Lung (tissue), 12 donors: ENCODE results near the gene AHCYL1. TPM values are rescaled to one million over a fixed set of nuclear protein-coding genes. Genes with fewer than 3 reads are reported as not detected.
A peak's percentile ranks its signal among the peaks of the same experiment; 100 is the strongest.

Source experiments
- ATAC-seq: fragments of 200-7000 bp; cut with Tn5 transposase; one replicate; pipeline ENCODE4 v1.9.1; 2020; ENCODE audit warnings: moderate number of reproducible peaks; ENCODE audit not compliant: insufficient read depth, low FRiP score
- DNase-seq, 3 donors: peaks; one replicate each; pipeline ENCODE4 v3.0.0-alpha.2; 2013 to 2017
- H3K27ac ChIP-seq, 2 donors: one replicate each; pipeline ENCODE4 v1.5.1; 2013; ENCODE audit warnings: mild to moderate bottlenecking in 2 of 2, moderate library complexity in 2 of 2, control low read depth in 1 of 2, inconsistent platforms in 1 of 2, low read depth in 1 of 2, low read length in 1 of 2
- H3K27me3 ChIP-seq, 3 donors: one replicate each; pipeline ENCODE4 v1.5.1; 2013; ENCODE audit warnings: low read length in 2 of 3; ENCODE audit not compliant: control insufficient read depth in 3 of 3, insufficient read depth in 3 of 3
- H3K36me3 ChIP-seq, 4 donors: one replicate each; pipeline ENCODE4 v1.5.1; 2013; ENCODE audit warnings: low read length in 4 of 4, mild to moderate bottlenecking in 1 of 4, moderate library complexity in 1 of 4; ENCODE audit not compliant: control insufficient read depth in 4 of 4, insufficient read depth in 4 of 4
- H3K4me1 ChIP-seq, 5 donors: one replicate each; pipeline ENCODE4 v1.5.1; 2013; ENCODE audit warnings: low read length in 5 of 5, mild to moderate bottlenecking in 2 of 5, moderate library complexity in 1 of 5; ENCODE audit not compliant: control insufficient read depth in 5 of 5, insufficient read depth in 5 of 5
- H3K4me3 ChIP-seq: one replicate; pipeline ENCODE4 v1.5.1; 2013; ENCODE audit warnings: mild to moderate bottlenecking, control low read depth, moderate library complexity
- H3K9ac ChIP-seq, 2 donors: one replicate each; pipeline ENCODE4 v1.5.1; 2013; ENCODE audit warnings: low read length in 2 of 2, control low read depth in 1 of 2; ENCODE audit not compliant: insufficient read depth in 1 of 2
- H3K9me3 ChIP-seq, 4 donors: one replicate each; pipeline ENCODE4 v1.5.1; 2013; ENCODE audit warnings: low read length in 3 of 4, mild to moderate bottlenecking in 1 of 4, moderate library complexity in 1 of 4; ENCODE audit not compliant: control insufficient read depth in 4 of 4, insufficient read depth in 3 of 4
- CTCF ChIP-seq: IDR thresholded peaks from 2 replicates; pipeline ENCODE4 v1.5.1; 2012; ENCODE audit warnings: mild to moderate bottlenecking; ENCODE audit errors: control extremely low read depth, extremely low read depth
- WGBS, 2 donors: extraction: QIAGEN DNeasy Blood & Tissue Kit; methylation state at CpG; one replicate each; pipeline ENCODE4 v1.1.7; 2013; 5-methylcytosine and 5-hydroxymethylcytosine counted together
- polyA plus RNA-seq, 2 donors: library from polyadenylated mRNA; stranded (reverse); fragments of 200-250 nt; gene quantifications; one replicate each; pipeline ENCODE4 v1.2.1, GENCODE V29; 2013
- total RNA-seq, 2 donors: library from RNA; depleted of rRNA in 1 of 2; stranded (reverse); fragments of >200 nt in 1 of 2; gene quantifications; one replicate each; pipeline ENCODE4 v1.2.1, GENCODE V29; 2014 to 2021
- donor health status: control.
- donor health status: control.
- donor health status: Bipolar disorder and iron deficiency.
- donor health status: healthy.
- donor health status: DM: yes; HTN: yes; CAD: no.

Gene AHCYL1
- total and polyA plus RNA-seq, 4 donors: 44.4 to 77.7 (median 56.3) TPM

GRCh38 chr1:109978761-109979488 is 5.6 kb upstream of the AHCYL1 start:
- H3K4me1 ChIP-seq: peaks cover 0 to 24% (median 0%) of the 10 kb centered on the region in 5 donors
- WGBS, 2 donors: 54 to 72% methylated on average over 9 of the region's 9 CpGs
- ATAC-seq (no peak), DNase-seq (no peak)
- no peak overlapping the region for H3K4me3 ChIP-seq
- H3K27me3 ChIP-seq: no peaks in the 10 kb centered on the region
- H3K36me3 ChIP-seq: no peaks in the 10 kb centered on the region
- H3K27ac ChIP-seq: peak overlapping the region in 1 of 2 donors; percentile 28
- TF ChIP-seq CTCF: no peak
- no peak overlapping the region for H3K9ac ChIP-seq
- no peaks in the 10 kb centered on the region for H3K9me3 ChIP-seq

DNA sequence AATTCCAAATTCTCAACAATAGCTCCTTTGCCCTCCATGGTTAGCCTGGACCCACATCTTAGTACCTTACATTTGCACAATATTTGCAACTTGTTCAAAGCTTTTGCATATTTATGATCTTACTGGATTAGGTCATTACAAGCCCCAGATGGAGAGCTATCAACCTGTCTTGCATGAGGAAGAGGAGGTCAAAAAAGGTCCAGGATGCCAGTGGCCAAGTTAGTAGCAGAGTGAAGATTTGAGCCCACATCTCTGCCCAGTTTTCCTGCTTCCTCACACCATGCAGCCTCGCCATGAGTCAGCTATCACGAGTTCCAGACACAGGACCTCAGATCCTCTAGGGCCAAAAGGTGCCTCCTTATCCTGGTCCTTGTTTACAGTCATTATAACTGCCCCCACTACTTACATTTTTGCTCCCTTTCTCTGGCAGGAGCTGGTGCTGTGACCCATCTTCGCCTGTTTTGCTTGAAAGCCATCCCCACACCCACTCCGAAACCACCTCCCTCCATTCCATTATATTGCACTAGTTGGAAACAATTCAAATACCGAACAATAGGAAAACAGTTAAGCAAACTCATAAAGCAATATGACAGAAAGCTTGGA is 5.0 kb upstream of the AHCYL1 start:
- Histone ChIP-seq H3K4me1 (peaks cover 0 to 24% (median 0%) of the 10 kb centered on the region in 5 donors), H3K9me3 (no peaks in the 10 kb centered on the region), H3K4me3 (no peak overlapping the region), H3K27me3 (no peaks in the 10 kb centered on the region), H3K27ac (peak overlapping the region in 1 of 2 donors; percentile 40), H3K36me3 (no peaks in the 10 kb centered on the region), H3K9ac (no peak overlapping the region)
- TF ChIP-seq CTCF: no peak
- 45 to 56% methylated on average over 5 of the region's 5 CpGs for WGBS, 2 donors
- DNase-seq (no peak), ATAC-seq (no peak)

- no peaks in the 10 kb centered on the region for H3K27me3 ChIP-seq
- ATAC-seq (no peak), DNase-seq (no peak)
- no peaks in the 10 kb centered on the region for H3K36me3 ChIP-seq
- WGBS, 2 donors: 49 to 64% methylated on average over 6 of the region's 6 CpGs
- no peaks in the 10 kb centered on the region for H3K9me3 ChIP-seq
- no peak overlapping the region for H3K9ac ChIP-seq
- no peak overlapping the region for H3K27ac ChIP-seq
- TF ChIP-seq CTCF: no peak
- no peak overlapping the region for H3K4me3 ChIP-seq
- peaks cover 0 to 24% (median 2%) of the 10 kb centered on the region in 5 donors for H3K4me1 ChIP-seq
Observed at GRCh38 chr1:109980324-109981003, 4.1 kb upstream of the AHCYL1 start.
